Measurements from ENCODE around the gene PPP2R5C. TPM values are rescaled to one million over a fixed set of nuclear protein-coding genes. Genes with fewer than 3 reads are reported as not detected.

PPP2R5C gene
- total RNA-seq, 4 donors from 2014 or later = 66.2 to 211 (median 116) TPM

GRCh38 chr14:101975231-101975630 lies 213.7 kb downstream of the PPP2R5C start:
- Histone ChIP-seq H3K36me3 (peaks cover 0 to 30% (median 10%) of the 10 kb centered on the region in 4 donors), H3K4me1 (peaks cover 12 to 27% (median 19%) of the 10 kb centered on the region in 4 donors), H3K4me3 (no peak overlapping the region), H3K27me3 (no peaks in the 10 kb centered on the region), H3K9me3 (no peaks in the 10 kb centered on the region), H3K27ac (no peak overlapping the region)
- in situ Hi-C loops (cut with MboI; ENCODE audit: low pct_ligation_motif_present in 1 of 4, low pct_unique_long_range_greater_than_20kb in 1 of 4, low sequenced_read_pairs in 3 of 4) = no loop called here
- TF ChIP-seq POLR2A (IDR thresholded peaks at IDR 0.05) (no peak), EP300 (IDR thresholded peaks at IDR 0.05; ENCODE audit: low read depth) (no peak), POLR2AphosphoS5 (IDR thresholded peaks at IDR 0.05) (no peak)
- TF ChIP-seq, protein P1, sequence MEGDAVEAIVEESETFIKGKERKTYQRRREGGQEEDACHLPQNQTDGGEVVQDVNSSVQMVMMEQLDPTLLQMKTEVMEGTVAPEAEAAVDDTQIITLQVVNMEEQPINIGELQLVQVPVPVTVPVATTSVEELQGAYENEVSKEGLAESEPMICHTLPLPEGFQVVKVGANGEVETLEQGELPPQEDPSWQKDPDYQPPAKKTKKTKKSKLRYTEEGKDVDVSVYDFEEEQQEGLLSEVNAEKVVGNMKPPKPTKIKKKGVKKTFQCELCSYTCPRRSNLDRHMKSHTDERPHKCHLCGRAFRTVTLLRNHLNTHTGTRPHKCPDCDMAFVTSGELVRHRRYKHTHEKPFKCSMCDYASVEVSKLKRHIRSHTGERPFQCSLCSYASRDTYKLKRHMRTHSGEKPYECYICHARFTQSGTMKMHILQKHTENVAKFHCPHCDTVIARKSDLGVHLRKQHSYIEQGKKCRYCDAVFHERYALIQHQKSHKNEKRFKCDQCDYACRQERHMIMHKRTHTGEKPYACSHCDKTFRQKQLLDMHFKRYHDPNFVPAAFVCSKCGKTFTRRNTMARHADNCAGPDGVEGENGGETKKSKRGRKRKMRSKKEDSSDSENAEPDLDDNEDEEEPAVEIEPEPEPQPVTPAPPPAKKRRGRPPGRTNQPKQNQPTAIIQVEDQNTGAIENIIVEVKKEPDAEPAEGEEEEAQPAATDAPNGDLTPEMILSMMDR (IDR thresholded peaks at IDR 0.05) = no peak
- intact Hi-C loops (cut with DNase I; ENCODE audit: low total_unique reads) = no loop called here
- WGBS, 2 donors (ENCODE audit: low coverage in 1 of 2) = 82 to 83% methylated on average over 5 to 7 of the region's 7 CpGs
- DNase-seq = no peak

Small RNA genes lying within 50 kb of the gene (small RNA-seq; reads per million reads assigned to genes)
- gene AL118558.2 (0 reads per million in 4 donors), gene RNU6-790P (0 reads per million in 4 donors)

Other genes with a start within 250 kb of the PPP2R5C start
- 1 to 10 TPM in 3 of 4 donors, not detected in 1; 1.2 to 2.9 (median 1.4) TPM for gene DIO3, start 200.2 kb upstream of the PPP2R5C start, total RNA-seq
- gene DYNC1H1, start 202.9 kb downstream of the PPP2R5C start, total RNA-seq = 100 to 1,000 TPM; 471 to 647 (median 482) TPM

All from transverse colon (tissue), 4 donors.